Mucosa of stomach (tissue), 1 donor: ENCODE results near the gene CBX4.

Experiments used
- H3K27me3 ChIP-seq: one replicate; pipeline ENCODE4 v1.7.0; 2013; ENCODE audit warnings: mild to moderate bottlenecking, low read length; ENCODE audit not compliant: control insufficient read depth, insufficient read depth
- H3K36me3 ChIP-seq: one replicate; pipeline ENCODE4 v1.7.0; 2013; ENCODE audit warnings: low read length; ENCODE audit not compliant: control insufficient read depth, insufficient read depth
- H3K4me1 ChIP-seq: one replicate; pipeline ENCODE4 v1.7.0; 2013; ENCODE audit warnings: mild to moderate bottlenecking, low read length; ENCODE audit not compliant: control insufficient read depth, insufficient read depth
- H3K4me3 ChIP-seq: one replicate; pipeline ENCODE4 v1.7.0; 2013; ENCODE audit warnings: low read length
- H3K9ac ChIP-seq: one replicate; pipeline ENCODE4 v1.7.0; 2013; ENCODE audit warnings: mild to moderate bottlenecking, low read length, moderate library complexity
- H3K9me3 ChIP-seq: one replicate; pipeline ENCODE4 v1.7.0; 2013; ENCODE audit warnings: mild to moderate bottlenecking, low read length, moderate library complexity; ENCODE audit not compliant: control insufficient read depth
- donor health status: Pancreatic carcinoma.

CBX4 gene

GRCh38 chr17:79870540-79870939 lies 31.3 kb upstream of the CBX4 start:
- no peaks in the 10 kb centered on the region for H3K36me3 ChIP-seq
- H3K9ac ChIP-seq = no peak overlapping the region
- peaks cover 12% of the 10 kb centered on the region for H3K27me3 ChIP-seq
- no peak overlapping the region for H3K4me3 ChIP-seq
- H3K4me1 ChIP-seq = no peaks in the 10 kb centered on the region
- H3K9me3 ChIP-seq = no peaks in the 10 kb centered on the region

GRCh38 chr17:79866791-79867518 lies 27.7 kb upstream of the CBX4 start:
- no peak overlapping the region for H3K4me3 ChIP-seq
- H3K9ac ChIP-seq = no peak overlapping the region
- H3K9me3 ChIP-seq = no peaks in the 10 kb centered on the region
- H3K4me1 ChIP-seq = no peaks in the 10 kb centered on the region
- peaks cover 26% of the 10 kb centered on the region for H3K27me3 ChIP-seq
- H3K36me3 ChIP-seq = no peaks in the 10 kb centered on the region

- Histone ChIP-seq H3K4me1 (no peaks in the 10 kb centered on the region), H3K9me3 (no peaks in the 10 kb centered on the region), H3K9ac (no peak overlapping the region), H3K27me3 (peaks cover 35% of the 10 kb centered on the region), H3K36me3 (no peaks in the 10 kb centered on the region), H3K4me3 (no peak overlapping the region)
These were observed 26.3 kb upstream of the CBX4 start for GRCh38 chr17:79865351-79866210.

GRCh38 chr17:79864617-79865250 lies 25.5 kb upstream of the CBX4 start:
- Histone ChIP-seq H3K9ac (no peak overlapping the region), H3K4me1 (no peaks in the 10 kb centered on the region), H3K27me3 (peaks cover 37% of the 10 kb centered on the region), H3K36me3 (no peaks in the 10 kb centered on the region), H3K9me3 (no peaks in the 10 kb centered on the region), H3K4me3 (no peak overlapping the region)

GRCh38 chr17:79864147-79864546 lies 24.9 kb upstream of the CBX4 start:
- H3K27me3 ChIP-seq = peaks cover 37% of the 10 kb centered on the region
- H3K9me3 ChIP-seq = no peaks in the 10 kb centered on the region
- no peak overlapping the region for H3K9ac ChIP-seq
- no peaks in the 10 kb centered on the region for H3K4me1 ChIP-seq
- no peak overlapping the region for H3K4me3 ChIP-seq
- H3K36me3 ChIP-seq = no peaks in the 10 kb centered on the region

GRCh38 chr17:79862771-79863440 lies 23.7 kb upstream of the CBX4 start:
- Histone ChIP-seq H3K4me3 (no peak overlapping the region), H3K4me1 (no peaks in the 10 kb centered on the region), H3K9ac (no peak overlapping the region), H3K27me3 (peaks cover 35% of the 10 kb centered on the region), H3K9me3 (no peaks in the 10 kb centered on the region), H3K36me3 (no peaks in the 10 kb centered on the region)

- H3K36me3 ChIP-seq = no peaks in the 10 kb centered on the region
- H3K9ac ChIP-seq = no peak overlapping the region
- H3K27me3 ChIP-seq = peaks cover 35% of the 10 kb centered on the region
- no peaks in the 10 kb centered on the region for H3K4me1 ChIP-seq
- no peaks in the 10 kb centered on the region for H3K9me3 ChIP-seq
- no peak overlapping the region for H3K4me3 ChIP-seq
These were observed 23.0 kb upstream of the CBX4 start for GRCh38 chr17:79862238-79862637.

- no peaks in the 10 kb centered on the region for H3K9me3 ChIP-seq
- no peak overlapping the region for H3K4me3 ChIP-seq
- H3K27me3 ChIP-seq = peaks cover 35% of the 10 kb centered on the region
- H3K36me3 ChIP-seq = no peaks in the 10 kb centered on the region
- H3K9ac ChIP-seq = no peak overlapping the region
- no peaks in the 10 kb centered on the region for H3K4me1 ChIP-seq
These were observed 22.4 kb upstream of the CBX4 start for GRCh38 chr17:79861413-79862216.

GRCh38 chr17:79859676-79860615 lies 20.7 kb upstream of the CBX4 start:
- Histone ChIP-seq H3K4me3 (no peak overlapping the region), H3K9me3 (no peaks in the 10 kb centered on the region), H3K36me3 (no peaks in the 10 kb centered on the region), H3K27me3 (peaks cover 27% of the 10 kb centered on the region), H3K9ac (no peak overlapping the region), H3K4me1 (no peaks in the 10 kb centered on the region)

GRCh38 chr17:79857095-79857494 lies 17.9 kb upstream of the CBX4 start:
- Histone ChIP-seq H3K36me3 (no peaks in the 10 kb centered on the region), H3K9me3 (no peaks in the 10 kb centered on the region), H3K27me3 (peaks cover 15% of the 10 kb centered on the region), H3K9ac (no peak overlapping the region), H3K4me1 (peaks cover 8% of the 10 kb centered on the region), H3K4me3 (no peak overlapping the region)
